GM20431 (cell line): ENCODE data around the gene ANKDD1B.
"Not testable (repeated sequence)": the region's sequence is repeated elsewhere in the genome, so short reads cannot be mapped to it uniquely, and the experiment has no call there.

Experiments used
- in situ Hi-C: fragments of 300-500 bp; cut with MseI, MboI; formaldehyde crosslinking; loops from one replicate; pipeline ENCODE4 v1.15.0; 2020; ENCODE audit warnings: low sequenced_read_pairs; ENCODE audit not compliant: unreplicated experiment

ANKDD1B gene

DNA sequence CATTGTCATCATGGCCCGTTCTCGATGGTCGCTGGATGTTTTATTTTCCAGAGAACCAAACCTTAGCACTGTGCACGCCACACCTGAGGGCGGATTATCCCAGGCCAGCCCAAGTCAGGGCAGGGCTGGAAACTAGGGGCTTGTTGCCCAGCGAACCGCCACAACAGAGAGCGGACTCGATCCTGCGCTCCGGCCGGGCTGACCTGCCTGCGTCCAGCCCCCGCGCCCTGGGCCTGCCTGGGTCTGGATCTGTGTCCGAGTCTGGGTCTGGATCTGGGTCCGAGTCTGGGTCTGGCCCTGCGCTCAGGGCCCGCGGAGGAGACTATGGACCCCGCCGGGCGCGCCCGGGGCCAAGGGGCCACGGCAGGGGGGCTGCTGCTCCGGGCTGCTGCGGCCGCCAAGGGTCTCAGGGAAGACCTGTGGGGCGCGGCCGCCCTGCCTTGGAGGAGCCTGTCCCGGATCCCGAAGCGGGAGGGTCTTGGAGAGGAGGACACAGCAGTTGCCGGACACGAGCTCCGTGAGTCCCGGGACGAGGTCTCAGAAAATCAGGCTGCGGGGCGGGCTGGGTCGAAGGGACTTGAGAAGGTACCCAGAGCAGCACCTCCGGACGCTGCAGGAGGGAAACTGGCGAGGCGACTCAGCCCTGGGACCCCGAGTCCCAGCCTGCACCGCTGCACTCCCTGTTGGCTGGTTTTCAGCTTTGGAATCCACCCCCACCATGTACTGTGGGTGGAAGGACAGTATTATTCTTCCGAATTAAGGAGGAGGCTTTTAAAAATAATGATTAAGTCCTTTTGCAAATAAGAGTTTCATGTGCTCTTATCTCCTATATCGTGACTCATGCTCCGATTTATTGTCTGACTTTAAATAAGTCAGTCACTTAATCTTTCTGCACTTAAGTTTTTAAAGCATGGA is at the start of gene ANKDD1B:
ANKDD1B (plus strand) TSS at position 143 of the 915 bp plus-strand sequence; CDS start at position 325, 182 bp downstream.
- in situ Hi-C loops: no loop called here

DNA sequence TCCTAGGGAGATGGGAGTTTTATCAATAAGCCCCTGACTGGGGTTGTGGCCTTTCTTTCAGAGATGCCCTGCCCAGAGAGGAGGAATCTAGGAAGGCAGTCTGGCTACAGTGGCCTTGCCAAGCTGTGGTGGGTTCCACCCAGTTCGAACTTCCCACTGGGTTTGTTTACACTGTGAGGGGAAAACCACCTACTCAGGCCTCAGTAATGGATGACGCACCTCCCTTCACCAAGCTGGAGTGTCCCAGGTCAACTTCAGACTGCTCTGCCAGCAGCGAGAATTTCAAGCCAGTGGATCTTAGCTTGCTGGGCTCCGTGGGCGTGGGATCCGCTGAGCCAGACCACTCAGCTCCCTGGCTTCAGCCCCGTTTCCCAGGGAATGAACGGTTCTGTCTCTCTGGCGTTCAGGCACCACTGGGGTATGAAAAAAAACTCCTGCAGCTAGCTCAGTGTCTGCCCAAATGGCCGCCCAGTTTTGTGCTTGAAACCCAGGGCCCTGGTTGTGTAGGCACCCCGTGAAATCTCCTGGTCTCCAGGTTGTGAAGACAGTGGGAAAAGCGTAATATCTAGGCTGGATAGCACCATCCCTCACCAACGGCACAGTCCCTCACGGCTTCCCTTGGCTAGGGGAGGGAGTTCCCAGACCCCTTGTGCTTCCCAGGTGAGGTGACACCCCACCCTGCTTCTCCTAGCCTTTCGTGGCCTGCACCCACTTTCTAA is 45.1 kb upstream of the ANKDD1B start:
- in situ Hi-C loops: not testable (repeated sequence)

DNA sequence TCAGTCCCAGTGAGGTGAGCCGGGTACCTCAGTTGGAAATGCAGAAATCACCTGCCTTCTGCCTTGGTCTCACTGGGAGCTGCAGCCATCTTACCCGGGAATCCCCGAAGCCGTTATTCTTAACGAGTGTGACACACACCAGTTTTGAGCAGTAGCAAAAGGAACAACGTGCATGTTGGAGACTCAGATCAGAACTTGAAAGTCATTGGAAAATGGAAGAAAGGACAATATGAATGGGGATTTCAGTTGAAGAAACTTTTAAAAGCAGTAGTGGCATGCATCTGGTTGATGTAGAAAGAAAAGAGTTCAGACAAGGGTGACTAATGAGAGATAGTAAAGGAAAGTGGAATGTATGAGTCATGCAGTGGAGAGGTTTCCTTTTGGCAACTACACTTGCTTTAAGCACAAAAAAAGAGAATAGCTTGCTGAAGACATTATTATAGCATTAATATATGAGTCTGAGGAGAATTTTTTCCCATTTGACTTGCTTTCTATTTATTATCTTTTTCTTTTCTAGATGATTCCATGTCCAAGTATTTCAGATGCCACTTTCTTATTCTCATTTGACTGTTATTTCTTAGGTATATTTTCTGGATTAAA is 44.4 kb upstream of the ANKDD1B start:
- in situ Hi-C loops: no loop called here

DNA sequence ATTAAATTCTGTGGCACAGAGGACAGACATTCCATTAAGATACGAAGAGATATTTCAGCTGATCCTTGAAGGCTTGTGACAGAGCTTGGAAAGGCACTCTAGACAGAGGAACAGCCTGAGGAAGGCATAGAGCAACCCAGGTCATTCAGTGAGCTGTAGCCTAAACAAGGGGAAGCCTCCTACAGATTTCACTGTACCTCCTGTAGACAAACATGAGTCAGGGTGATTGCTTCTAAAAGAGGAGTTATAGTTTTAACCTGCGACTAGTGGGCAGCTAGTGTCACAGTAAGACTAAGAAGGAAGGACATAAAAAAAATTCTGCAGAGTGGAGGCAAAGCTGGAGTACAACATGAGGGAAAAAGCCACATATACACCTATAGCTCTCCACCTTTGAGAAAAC is 43.5 kb upstream of the ANKDD1B start:
- in situ Hi-C loops: no loop called here

DNA sequence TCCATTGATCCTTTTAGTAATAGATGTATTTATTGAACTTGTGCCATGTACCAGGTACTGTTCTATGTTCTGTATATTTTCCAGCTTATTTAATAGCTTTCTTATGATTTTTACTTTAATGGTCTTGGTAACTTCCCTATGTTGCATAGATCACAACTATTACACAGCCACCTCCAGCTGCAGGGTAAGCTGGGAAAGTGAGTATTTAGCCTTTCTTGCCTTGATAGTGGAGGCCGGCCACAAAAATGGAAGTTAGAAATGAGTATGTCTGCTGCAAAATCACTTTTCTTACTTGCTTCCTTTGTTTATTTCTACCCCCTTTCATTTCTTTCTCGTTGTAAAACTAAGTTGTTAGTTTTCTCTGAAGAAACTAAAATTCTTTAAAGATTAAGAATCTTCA is 43.1 kb upstream of the ANKDD1B start:
- in situ Hi-C loops: no loop called here

DNA sequence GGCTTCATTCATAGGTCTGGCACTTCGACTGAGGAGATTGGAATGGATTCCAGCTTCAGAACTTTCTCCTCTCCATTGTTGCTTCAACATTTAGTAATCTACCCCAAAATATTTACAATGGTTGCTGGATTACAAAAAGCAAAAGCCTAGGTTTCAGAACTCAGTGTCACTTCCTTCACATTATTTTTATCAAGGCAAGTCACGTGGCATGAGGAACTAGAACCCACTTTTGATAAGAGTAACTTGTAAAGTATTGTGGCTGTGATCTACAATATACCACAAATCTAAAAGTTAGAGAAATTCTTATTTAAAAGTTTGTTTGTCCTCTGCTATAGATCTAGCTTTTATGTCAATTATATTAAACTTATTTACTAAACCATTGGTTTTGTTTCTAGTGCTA is 39.7 kb upstream of the ANKDD1B start:
- in situ Hi-C loops: no loop called here

DNA sequence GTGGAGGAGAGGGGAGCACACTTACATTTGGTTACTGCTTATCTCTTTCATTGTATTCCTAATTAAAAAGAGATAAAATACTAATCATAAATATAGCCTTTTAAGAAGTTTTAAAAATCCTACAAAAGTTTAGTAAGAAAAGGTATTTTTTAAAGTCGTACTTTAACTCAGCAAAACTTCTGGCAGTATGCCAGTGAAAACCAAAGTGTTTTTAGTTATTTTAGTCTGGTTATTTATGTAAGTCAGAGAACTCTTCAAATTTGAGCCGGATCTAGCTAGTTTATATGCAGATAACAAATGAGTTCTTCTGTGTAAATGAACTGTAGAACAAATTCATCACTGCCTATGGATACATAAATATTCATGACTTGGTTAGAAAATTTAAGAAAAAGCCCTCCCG is 36.5 kb upstream of the ANKDD1B start:
- in situ Hi-C loops: no loop called here

DNA sequence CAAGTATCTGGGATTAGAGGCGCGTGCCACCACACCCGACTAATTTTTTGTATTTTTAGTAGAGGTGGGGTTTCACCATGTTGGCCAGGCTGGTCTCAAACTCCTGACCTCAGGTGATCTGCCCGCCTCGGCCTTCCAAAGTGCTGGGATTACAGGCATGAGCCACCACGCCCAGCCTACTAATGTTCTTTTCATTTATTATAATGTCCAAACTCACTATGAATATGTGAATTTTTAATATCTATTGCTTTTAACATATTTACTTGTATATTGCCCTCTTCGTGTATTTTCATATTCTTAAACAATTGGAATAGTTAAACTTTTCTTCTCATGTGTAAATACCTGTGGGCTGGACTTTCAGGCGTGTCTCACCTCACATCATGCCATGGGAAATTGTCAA is 33.0 kb upstream of the ANKDD1B start:
- in situ Hi-C loops: not testable (repeated sequence)

DNA sequence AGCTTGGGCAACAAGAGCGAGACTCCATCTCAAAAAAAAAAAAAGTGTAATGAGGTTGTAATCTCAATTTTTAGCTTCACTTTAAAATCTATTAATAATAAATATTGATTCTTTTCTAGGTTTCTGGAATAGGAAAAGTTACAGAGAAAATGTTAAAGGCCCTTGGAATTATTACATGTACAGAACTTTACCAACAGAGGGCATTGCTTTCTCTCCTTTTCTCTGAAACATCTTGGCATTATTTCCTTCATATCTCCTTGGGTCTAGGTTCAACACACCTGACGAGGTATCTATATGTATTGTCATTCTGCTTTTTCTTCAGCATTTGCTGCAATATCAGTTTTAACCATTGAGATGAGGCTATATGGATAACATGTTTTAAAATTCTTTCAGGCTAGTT is 26.6 kb upstream of the ANKDD1B start:
- in situ Hi-C loops: no loop called here

DNA sequence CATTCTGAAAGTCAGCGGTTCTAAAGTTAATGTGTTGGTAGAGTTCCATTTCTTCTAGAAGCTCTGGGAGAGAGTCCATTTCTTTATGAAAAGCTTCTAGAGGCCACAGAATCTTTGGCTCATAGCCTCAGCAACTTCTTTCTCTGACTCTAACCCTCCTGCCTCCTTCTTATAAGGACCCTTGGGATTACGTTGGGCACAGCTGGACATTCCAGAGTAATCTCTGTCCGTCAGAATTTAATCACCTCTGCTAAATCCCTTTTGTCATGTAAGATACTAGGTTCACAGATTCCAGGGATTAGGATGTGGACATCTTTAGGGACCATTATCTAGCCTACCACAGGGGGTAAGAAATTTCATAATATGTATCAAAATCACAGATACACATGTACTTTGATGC is 22.6 kb upstream of the ANKDD1B start:
- in situ Hi-C loops: no loop called here

DNA sequence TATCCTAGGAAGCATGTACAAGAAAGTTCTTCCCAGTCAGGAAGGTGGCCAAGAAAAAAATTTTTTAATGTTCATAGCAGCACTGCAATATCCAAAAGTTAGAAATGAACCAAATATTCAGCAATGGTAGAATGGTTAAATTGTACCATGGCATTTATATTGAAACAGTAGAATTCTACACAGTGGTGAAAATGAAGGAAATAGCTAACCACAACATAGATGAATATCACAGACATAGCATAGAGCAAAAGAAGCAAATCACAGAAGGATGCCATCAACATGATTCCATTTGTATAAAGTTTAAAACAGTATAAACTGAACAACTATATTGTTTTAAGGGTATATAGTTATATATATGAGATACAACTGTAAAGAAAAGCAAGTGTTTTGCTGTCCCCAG is 10.7 kb upstream of the ANKDD1B start:
- in situ Hi-C loops: no loop called here

DNA sequence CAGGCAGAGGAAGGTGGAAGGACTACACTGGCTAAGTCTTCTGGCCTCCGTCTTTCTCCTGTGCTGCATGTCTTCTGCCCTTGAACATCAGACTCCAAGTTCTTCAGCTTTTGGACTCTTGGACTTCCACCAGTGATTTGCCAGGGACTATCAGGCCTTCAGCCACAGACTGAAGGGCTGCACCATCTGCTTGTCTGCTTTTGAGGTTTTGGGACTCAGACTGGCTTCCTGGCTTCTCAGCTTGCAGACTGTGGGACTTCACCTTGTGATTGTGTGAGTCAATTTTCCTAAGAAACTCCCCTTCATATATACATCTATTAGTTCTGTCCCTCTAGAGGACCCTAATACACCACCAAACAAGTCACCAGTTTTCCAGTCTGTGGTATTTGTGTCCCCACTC is 9.7 kb upstream of the ANKDD1B start:
- in situ Hi-C loops: no loop called here

DNA sequence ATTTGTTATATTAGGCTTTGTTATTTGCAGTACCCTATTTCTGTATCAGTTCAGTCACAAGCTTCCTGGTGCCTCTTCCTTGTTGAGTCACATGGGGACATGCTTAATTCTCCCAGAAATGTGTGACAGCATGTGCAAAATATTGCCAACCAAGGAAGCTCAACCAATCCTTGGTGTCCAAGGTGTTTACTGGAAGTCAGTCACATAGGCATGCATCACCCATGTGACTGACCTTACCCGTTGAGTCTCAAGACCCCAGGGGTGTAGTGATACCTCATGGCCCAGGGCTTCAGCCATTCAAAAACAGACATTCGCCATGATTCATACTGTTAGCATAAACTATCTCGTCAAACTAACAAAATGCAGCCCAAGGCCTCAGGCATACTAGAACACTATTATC is 9.3 kb upstream of the ANKDD1B start:
- in situ Hi-C loops: no loop called here

DNA sequence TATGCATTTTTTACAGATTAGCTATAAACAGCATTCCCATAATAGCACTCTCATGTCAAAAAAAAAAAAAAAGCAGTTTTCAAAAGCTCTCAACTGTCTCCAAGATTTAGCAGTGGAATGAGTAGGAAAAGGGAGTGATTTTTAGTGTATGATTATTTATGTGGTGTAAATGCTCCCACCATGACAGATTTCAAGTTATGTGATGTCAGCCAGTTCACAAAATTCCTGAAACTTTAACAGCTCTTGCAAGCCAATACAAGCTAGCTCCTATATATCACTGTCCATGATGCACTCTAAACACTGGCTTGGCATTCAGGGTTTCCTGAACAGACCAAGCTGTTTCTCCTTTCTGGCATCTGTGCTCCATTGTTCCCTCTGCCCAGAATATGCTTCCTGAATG is 7.9 kb upstream of the ANKDD1B start:
- in situ Hi-C loops: no loop called here

DNA sequence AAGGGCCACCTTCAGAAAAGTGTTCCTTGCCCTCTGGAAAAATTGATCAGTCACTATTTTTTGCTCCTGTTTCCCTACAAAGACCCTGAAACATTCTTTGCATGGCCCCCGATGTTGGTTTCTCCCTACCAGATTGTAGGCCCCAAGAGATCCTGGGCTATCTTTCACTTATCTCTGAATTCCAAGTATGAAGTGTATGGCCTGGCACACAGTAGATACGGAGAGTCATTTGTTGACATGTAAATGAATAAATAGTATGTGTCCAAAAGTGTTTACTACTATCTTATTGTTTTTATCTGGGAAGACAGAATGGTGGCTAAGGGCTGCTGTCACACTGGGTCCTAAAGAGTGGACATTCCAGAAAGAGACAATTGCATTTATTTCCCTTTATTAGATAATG is 7.4 kb upstream of the ANKDD1B start:
- in situ Hi-C loops: no loop called here

DNA sequence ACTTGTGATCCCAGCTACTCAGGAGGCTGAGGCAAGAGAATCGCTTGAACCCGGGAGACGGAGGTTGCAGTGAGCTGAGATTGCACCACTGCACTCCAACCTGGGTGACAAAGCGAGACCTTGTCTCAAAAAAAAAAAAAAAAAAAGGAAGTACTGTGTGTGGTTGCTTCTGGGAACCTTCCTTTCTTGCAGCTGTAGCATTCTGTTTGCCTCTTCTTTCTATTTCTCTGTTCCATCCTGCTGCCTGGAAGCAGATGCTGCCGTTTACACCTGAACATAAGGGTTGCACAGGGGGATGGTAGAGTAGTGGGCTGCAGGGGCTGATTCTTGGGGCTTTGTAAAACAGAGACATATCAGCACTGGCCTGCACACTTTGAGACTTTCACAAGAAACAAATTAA is 3.9 kb upstream of the ANKDD1B start:
- in situ Hi-C loops: not testable (repeated sequence)

DNA sequence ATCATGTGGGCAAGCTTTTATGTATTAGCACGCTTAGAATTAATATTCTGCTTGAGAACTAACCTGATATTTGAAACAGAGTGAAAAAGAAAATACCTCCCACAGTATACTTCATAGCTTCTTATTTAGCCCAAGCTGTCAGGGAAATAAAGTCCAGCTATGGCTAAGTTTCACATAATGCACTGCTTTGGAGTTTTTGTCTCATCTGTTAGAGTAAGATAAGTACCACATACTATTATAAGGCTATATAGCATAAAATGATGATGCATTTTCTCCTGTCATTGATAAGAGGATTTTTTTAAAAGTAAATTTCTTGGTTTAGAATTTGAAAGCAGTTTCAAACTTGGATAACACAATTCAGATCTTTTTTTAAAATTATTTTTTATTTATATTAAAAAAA is 2.4 kb upstream of the ANKDD1B start:
- in situ Hi-C loops: no loop called here

DNA sequence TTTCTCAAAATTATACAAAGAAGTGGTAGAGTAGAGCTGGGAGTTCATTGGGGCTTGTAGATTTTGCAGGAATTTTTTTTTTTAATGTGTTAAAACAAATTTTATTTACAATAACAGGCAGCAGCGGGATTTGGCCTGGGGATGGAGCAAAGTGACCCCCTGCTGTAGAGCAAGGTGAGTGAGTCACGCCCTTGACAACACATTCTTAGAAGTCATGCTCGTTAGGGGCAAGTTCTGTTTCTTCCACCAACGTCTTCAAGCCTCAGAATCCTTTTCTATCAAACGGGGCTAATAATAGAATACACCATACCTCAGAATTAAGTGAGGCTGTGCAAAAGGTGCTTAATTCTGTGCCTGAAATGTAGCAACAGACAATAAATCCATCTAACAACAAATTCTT is 1.1 kb upstream of the ANKDD1B start:
- in situ Hi-C loops: no loop called here

DNA sequence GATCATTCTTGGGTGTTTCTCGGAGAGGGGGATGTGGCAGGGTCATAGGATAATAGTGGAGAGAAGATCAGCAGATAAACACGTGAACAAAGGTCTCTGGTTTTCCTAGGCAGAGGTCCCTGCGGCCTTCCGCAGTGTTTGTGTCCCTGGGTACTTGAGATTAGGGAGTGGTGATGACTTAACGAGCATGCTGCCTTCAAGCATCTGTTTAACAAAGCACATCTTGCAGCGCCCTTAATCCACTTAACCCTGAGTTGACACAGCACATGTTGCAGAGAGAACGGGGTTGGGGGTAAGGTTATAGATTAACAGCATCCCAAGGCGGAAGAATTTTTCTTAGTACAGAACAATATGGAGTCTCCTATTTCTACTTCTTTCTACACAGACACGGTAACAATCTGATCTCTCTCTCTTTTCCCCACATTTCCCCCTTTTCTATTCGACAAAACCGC is 368 bp upstream of the ANKDD1B start:
- in situ Hi-C loops: not testable (repeated sequence)

DNA sequence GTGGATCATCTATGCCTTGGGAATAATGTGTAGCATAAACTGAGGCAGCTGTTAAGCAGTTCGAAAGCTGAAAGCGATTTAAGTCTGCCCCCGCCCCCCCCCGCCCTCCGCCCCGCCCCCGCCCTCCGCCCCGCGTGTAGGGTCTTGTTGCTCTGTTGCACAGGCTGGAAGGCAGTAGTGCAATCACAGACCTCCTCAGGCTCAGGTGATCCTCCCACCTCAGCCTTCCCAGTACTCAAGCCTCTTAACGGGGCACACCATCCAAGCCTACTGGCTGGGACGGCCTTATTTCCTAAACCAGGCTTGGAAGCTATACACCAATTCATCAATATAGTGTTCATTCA is 945 bp downstream of the ANKDD1B start:
- in situ Hi-C loops: no loop called here

DNA sequence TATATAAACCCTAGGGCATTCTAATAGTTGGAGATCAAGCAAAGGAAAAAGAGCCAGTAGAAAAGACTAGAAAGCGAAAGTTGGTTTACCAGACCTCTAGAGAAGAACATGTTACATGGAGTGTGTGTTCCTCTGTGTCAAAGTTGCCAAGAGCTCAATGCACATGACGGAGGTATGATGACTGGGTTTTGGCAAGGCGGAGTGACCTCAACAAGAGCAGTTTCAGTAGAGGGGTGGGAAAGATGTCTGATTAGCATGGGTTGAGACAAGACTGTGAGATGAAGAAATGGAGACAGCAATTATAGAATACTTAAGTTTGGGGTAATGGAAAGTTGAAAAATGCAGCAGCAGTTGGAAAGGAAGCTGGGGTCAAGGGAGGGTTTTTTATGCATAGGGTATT is 1.6 kb downstream of the ANKDD1B start:
- in situ Hi-C loops: no loop called here
